Testis (tissue), 2 donors: Measurements from ENCODE around the gene F2.

Source experiments
- POLR2A ChIP-seq: fragments of 450-650 bp; IDR thresholded peaks from one replicate; pipeline ENCODE4 v1.6.1; 2017; ENCODE audit warnings: antibody characterized with exemption, mild to moderate bottlenecking, moderate library complexity
- TF ChIP-seq, protein P1 (sequence below), 3 experiments: fragments of 450-650 bp in 2 of 3; fragments of 200-600 bp in 1 of 3; sonication (generic) in 1 of 3; IDR thresholded peaks; one replicate each; pipeline ENCODE4 v1.5.1; 2016 to 2019; ENCODE audit warnings: antibody characterized with exemption in 3 of 3, mild to moderate bottlenecking in 2 of 3, moderate library complexity in 1 of 3

DNA sequence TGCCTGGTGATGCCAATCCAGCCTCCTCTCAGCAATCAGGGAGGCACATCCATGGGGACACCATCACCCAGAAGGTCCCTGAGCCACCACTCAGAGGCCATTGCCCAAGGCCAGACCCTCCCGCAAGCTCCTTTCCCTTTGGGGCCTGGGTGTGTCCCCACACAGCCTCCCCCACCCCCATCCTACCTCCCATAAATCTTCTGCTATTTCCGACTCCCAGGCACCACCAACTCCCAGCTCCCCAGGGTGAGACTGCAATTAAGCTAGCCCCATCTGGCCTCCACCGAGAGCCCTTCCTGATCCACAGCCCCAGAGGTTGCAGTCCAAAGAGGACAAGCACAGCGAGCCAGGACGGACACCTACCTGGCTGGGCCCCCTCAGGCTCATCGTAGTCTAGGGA lies 24.9 kb upstream of the F2 start:
- TF ChIP-seq, protein P1, sequence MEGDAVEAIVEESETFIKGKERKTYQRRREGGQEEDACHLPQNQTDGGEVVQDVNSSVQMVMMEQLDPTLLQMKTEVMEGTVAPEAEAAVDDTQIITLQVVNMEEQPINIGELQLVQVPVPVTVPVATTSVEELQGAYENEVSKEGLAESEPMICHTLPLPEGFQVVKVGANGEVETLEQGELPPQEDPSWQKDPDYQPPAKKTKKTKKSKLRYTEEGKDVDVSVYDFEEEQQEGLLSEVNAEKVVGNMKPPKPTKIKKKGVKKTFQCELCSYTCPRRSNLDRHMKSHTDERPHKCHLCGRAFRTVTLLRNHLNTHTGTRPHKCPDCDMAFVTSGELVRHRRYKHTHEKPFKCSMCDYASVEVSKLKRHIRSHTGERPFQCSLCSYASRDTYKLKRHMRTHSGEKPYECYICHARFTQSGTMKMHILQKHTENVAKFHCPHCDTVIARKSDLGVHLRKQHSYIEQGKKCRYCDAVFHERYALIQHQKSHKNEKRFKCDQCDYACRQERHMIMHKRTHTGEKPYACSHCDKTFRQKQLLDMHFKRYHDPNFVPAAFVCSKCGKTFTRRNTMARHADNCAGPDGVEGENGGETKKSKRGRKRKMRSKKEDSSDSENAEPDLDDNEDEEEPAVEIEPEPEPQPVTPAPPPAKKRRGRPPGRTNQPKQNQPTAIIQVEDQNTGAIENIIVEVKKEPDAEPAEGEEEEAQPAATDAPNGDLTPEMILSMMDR (IDR thresholded peaks at IDR 0.05): no peak
- no peak for TF ChIP-seq POLR2A
